LNCaP clone FGC (cell line): ENCODE measurements around the gene PTGDS.

Experiments used
- DNase-seq: peaks from one replicate; pipeline ENCODE4 v3.0.0-alpha.2; 2011; ENCODE audit warnings: low read depth
- H3K4me3 ChIP-seq: 2 replicates; pipeline ENCODE4 v1.5.1; 2011; ENCODE audit warnings: mild to moderate bottlenecking, low read depth, low read length, control low read depth
- TF ChIP-seq, protein P1 (sequence below): IDR thresholded peaks from 2 replicates; pipeline ENCODE4 v1.5.1; 2012; ENCODE audit warnings: mild to moderate bottlenecking; ENCODE audit not compliant: control insufficient read depth, insufficient read depth; ENCODE audit errors: extremely low read depth

The PTGDS gene

GRCh38 chr9:136995362-136995761, 18.1 kb downstream of the PTGDS start:
- TF ChIP-seq, protein P1, sequence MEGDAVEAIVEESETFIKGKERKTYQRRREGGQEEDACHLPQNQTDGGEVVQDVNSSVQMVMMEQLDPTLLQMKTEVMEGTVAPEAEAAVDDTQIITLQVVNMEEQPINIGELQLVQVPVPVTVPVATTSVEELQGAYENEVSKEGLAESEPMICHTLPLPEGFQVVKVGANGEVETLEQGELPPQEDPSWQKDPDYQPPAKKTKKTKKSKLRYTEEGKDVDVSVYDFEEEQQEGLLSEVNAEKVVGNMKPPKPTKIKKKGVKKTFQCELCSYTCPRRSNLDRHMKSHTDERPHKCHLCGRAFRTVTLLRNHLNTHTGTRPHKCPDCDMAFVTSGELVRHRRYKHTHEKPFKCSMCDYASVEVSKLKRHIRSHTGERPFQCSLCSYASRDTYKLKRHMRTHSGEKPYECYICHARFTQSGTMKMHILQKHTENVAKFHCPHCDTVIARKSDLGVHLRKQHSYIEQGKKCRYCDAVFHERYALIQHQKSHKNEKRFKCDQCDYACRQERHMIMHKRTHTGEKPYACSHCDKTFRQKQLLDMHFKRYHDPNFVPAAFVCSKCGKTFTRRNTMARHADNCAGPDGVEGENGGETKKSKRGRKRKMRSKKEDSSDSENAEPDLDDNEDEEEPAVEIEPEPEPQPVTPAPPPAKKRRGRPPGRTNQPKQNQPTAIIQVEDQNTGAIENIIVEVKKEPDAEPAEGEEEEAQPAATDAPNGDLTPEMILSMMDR: no peak
- no peak for DNase-seq
- H3K4me3 ChIP-seq: no peak overlapping the region

DNA sequence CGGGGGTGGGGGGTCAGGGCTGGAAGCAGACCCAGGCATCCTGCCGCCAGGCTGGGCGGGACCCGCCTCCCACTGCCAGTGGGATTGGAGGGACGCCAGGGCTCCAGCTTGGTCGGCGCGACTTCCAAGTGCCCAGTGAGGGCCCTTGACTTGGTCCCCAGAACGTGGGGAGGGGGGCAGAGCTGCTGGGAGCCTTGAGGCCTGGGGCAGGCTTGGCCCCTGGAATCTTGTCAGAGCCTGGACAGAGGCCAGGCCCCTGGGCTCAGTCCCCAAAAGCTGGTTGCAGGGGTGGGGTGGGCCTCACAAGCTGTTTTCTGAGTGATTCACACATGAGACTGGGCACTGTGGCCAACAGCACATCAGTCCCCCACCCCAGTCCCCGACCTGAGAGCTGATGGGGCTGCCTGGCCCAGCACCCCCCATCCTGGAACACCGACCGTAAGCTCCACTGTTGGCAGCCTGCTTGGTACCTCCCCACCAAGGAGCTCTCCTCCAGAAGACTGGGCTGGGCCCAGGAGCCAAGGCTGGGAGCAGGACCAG, 18.5 kb downstream of the PTGDS start:
- DNase-seq: no peak
- H3K4me3 ChIP-seq: no peak overlapping the region
- TF ChIP-seq, protein P1: no peak

- no peak within 1 kb of the TSS for H3K4me3 ChIP-seq
- TF ChIP-seq, protein P1: no peak
- no peak for DNase-seq
Observed at GRCh38 chr9:136996361-136997292, 19.3 kb downstream of the PTGDS start, which contains the start of gene CLIC3. CLIC3 (minus strand) TSS chr9:136996568; CDS start chr9:136996543, 25 bp downstream.

GRCh38 chr9:136997371-136997770, 20.1 kb downstream of the PTGDS start:
- TF ChIP-seq, protein P1: no peak
- no peak overlapping the region for H3K4me3 ChIP-seq
- no peak for DNase-seq

- no peak overlapping the region for H3K4me3 ChIP-seq
- no peak for DNase-seq
- TF ChIP-seq, protein P1: no peak
Observed at GRCh38 chr9:136997830-136998234, 20.5 kb downstream of the PTGDS start.

DNA sequence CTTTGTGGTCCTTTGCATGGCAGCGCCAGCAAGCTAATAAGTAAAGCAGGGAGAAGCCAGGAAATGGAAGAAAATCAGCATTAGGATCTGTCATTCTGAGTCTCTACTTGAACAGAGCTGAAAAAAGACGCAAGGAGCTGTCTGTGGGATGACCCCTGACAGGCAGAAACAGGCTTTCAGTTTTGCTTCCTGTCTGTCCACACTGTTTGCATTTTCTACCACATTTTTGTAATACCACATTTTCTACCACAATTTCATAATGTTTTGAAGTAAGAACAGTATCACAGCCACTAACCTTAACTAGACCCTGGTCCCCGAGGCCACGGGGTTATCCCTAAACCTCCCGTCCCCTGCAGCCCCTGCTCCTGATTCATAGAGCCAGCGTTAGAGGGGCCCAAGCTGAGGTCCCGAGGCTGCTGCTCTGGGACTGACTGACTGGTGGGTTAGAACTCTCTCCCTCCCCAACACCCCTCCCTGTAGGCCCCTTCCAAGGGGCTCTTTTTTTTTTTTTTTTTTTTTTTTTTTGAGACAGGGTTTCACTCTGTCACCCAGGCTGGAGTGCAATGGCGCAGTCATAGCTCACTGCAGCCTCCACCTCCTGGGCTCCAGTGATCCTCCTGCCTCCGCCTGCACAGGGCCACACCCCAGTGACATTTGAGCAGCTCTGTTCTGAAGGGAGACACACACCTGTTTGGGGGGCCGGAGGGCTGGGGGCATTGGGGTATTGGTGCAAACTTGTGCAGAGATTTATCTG, 23.1 kb downstream of the PTGDS start:
- no peak for DNase-seq
- TF ChIP-seq, protein P1: no peak
- no peak overlapping the region for H3K4me3 ChIP-seq
